GM12892 (cell line): ENCODE data around the gene CEP44.

Experiments used
- POLR2A ChIP-seq: IDR thresholded peaks from 2 replicates; pipeline ENCODE4 v1.6.1; 2011; ENCODE audit warnings: low read depth, low read length, control low read depth
- POLR2AphosphoS5 ChIP-seq: IDR thresholded peaks from 2 replicates; pipeline ENCODE4 v1.6.1; 2011; ENCODE audit warnings: low read depth, low read length, control low read depth
- TAF1 ChIP-seq: IDR thresholded peaks from 2 replicates; pipeline ENCODE4 v1.6.1; 2011; ENCODE audit warnings: low read depth, mild to moderate bottlenecking, control low read depth, low read length, borderline replicate concordance

DNA sequence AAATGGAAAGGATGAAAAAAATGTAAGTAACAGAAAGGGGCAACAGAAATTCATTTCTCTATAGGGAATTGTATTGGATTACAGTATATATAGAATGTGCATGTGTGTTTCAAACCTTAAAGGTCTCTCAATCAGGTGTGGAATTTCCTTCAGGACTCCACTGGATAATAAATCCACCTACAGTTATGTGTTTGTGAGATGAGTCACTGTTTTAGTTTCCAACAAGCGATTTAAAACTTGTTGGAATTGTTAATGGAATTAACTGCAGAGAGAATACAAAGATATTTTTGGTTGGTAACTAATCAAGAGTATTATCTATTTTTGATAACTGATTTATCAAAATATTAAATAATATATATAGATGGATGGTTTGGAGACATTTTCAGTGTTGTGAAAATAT is 32.8 kb downstream of the CEP44 start:
- TF ChIP-seq POLR2A (no peak), POLR2AphosphoS5 (no peak), TAF1 (no peak)
